Uterus (tissue), 4 donors: Measurements from ENCODE around the gene ITPRIP. TPM values are rescaled to one million over a fixed set of nuclear protein-coding genes. Genes with fewer than 3 reads are reported as not detected.

Experiments
- microRNA-seq: library from miRNA; unstranded; fragments of <30 nt; microRNA quantifications from one replicate; pipeline ENCODE4, GENCODE V29; 2016; ENCODE audit warnings: borderline microRNAs expressed, borderline replicate concordance
- small RNA-seq: library from RNA; depleted of rRNA; stranded (forward); fragments of <200 nt; gene quantifications from one replicate; pipeline ENCODE3, GENCODE V24; 2016
- total RNA-seq, 4 donors: library from RNA; depleted of rRNA in 3 of 4; stranded (reverse); fragments of >200 nt in 3 of 4; gene quantifications; one replicate each; pipeline versions ENCODE4 v1.1.0 to v1.2.4, GENCODE V29; 2014 to 2023
- donor health status: DM: yes; HTN: yes; CAD: no.

Gene ITPRIP
- total RNA-seq, 4 donors from 2014 or later = 10.0 to 32.6 (median 22.4) TPM

Small RNA genes lying within 50 kb of the gene (microRNA-seq; reads per million reads assigned to microRNA genes)
- not detected for gene MIR4482

Small RNA genes lying within 50 kb of the gene (small RNA-seq; reads per million reads assigned to genes)
- gene MIR4482 = not detected

Other genes with a start within 250 kb of the ITPRIP start
- 10 to 100 TPM in 2 of 4 donors, 1 to 10 TPM in 2; 4.1 to 12.8 (median 10.5) TPM for gene SFR1, start 216.3 kb downstream of the ITPRIP start, total RNA-seq
- 10 to 100 TPM in 1 of 4 donors, 1 to 10 TPM in 3; 3.1 to 23.8 (median 3.8) TPM for gene CFAP43, start 106.1 kb downstream of the ITPRIP start, total RNA-seq
- 100 to 1,000 TPM in 2 of 4 donors, 10 to 100 TPM in 2; 54.7 to 131 (median 102) TPM for gene GSTO1, start 83.6 kb downstream of the ITPRIP start, total RNA-seq
- 10 to 100 TPM in 1 of 4 donors, 1 to 10 TPM in 1, under 1 TPM in 1, not detected in 1; under 0.01 to 10.6 (median 5.6) TPM for gene GSTO2, start 69.3 kb downstream of the ITPRIP start, total RNA-seq
- 1 to 10 TPM in 3 of 4 donors, under 1 TPM in 1; 0.29 to 2.2 (median 1.3) TPM for gene CFAP58, start 15.4 kb upstream of the ITPRIP start, total RNA-seq